Karpas-422 (cell line): ENCODE results near the gene PLD2. TPM values are rescaled to one million over a fixed set of nuclear protein-coding genes. Genes with fewer than 3 reads are reported as not detected.
A peak's percentile ranks its signal among the peaks of the same experiment; 100 is the strongest.

Source experiments
- DNase-seq: peaks from one replicate; pipeline ENCODE4 v3.0.0-alpha.2; 2015
- H2AFZ ChIP-seq: fragments of 200-600 bp; sonication (generic); 2 replicates; pipeline ENCODE4 v1.6.1; 2014; ENCODE audit warnings: antibody characterized with exemption, low read length, mixed read lengths
- H3K27ac ChIP-seq: fragments of 200-600 bp; sonication (generic); 2 replicates; pipeline ENCODE4 v1.5.1; 2014; ENCODE audit warnings: mild to moderate bottlenecking, low read length, moderate library complexity
- H3K27me3 ChIP-seq: fragments of 200-600 bp; sonication (generic); 2 replicates; pipeline ENCODE4 v1.6.1; 2014; ENCODE audit warnings: low read length, mixed read lengths
- H3K36me3 ChIP-seq: fragments of 200-600 bp; sonication (generic); 2 replicates; pipeline ENCODE4 v1.6.1; 2014; ENCODE audit warnings: low read length, mixed read lengths; ENCODE audit not compliant: insufficient read depth
- H3K4me1 ChIP-seq: fragments of 200-600 bp; sonication (generic); 2 replicates; pipeline ENCODE4 v1.6.1; 2014; ENCODE audit warnings: mild to moderate bottlenecking, low read length, mixed read lengths
- H3K4me2 ChIP-seq: fragments of 200-600 bp; sonication (generic); 2 replicates; pipeline ENCODE4 v1.6.1; 2014; ENCODE audit warnings: low read length, low read depth, mild to moderate bottlenecking; ENCODE audit not compliant: poor library complexity, severe bottlenecking
- H3K4me3 ChIP-seq: fragments of 200-600 bp; sonication (generic); 2 replicates; pipeline ENCODE4 v1.5.1; 2014; ENCODE audit warnings: mild to moderate bottlenecking, antibody characterized with exemption, low read length, mixed read lengths
- H3K79me2 ChIP-seq: fragments of 200-600 bp; sonication (generic); 2 replicates; pipeline ENCODE4 v1.6.1; 2014; ENCODE audit warnings: mild to moderate bottlenecking, low read length, mixed read lengths
- H3K9ac ChIP-seq: fragments of 200-600 bp; sonication (generic); 2 replicates; pipeline ENCODE4 v1.6.0; 2014; ENCODE audit warnings: low read length
- H3K9me2 ChIP-seq: fragments of 200-600 bp; sonication (generic), shearing (Covaris generic); replicated peaks from 2 replicates; pipeline ENCODE4 v1.6.0; 2014; ENCODE audit warnings: mild to moderate bottlenecking, low read length, moderate library complexity; ENCODE audit not compliant: insufficient read depth
- H3K9me3 ChIP-seq: fragments of 300-700, 200-600 bp; sonication (generic); 2 replicates; pipeline ENCODE4 v1.6.1; 2014; ENCODE audit warnings: low read length, mixed read lengths
- H4K20me1 ChIP-seq: fragments of 200-600 bp; sonication (generic); 2 replicates; pipeline ENCODE4 v1.6.1; 2014; ENCODE audit warnings: mild to moderate bottlenecking, antibody characterized with exemption, low read length, low read depth; ENCODE audit not compliant: insufficient read depth
- total RNA-seq: library from RNA; depleted of rRNA; stranded (reverse); fragments of >200 nt; shearing (Covaris generic); gene quantifications from 2 replicates; pipeline ENCODE4 v1.2.3, GENCODE V29; 2014; ENCODE audit warnings: low replicate concordance

The PLD2 gene
- total RNA-seq, 1 experiment from 2014 or later, result 13.1 TPM

- H3K9me3 ChIP-seq, result no peaks in the 10 kb centered on the region
- H3K4me1 ChIP-seq, result peaks cover 18% of the 10 kb centered on the region
- H3K27me3 ChIP-seq, result no peaks in the 10 kb centered on the region
- no peak overlapping the region for H3K9ac ChIP-seq
- no peaks in the 10 kb centered on the region for H4K20me1 ChIP-seq
- H2AFZ ChIP-seq, result no peak overlapping the region
- DNase-seq, result no peak
- no peak overlapping the region for H3K4me2 ChIP-seq
- no peak overlapping the region for H3K4me3 ChIP-seq
- H3K79me2 ChIP-seq, result no peaks in the 10 kb centered on the region
- H3K27ac ChIP-seq, result no peak overlapping the region
- H3K9me2 ChIP-seq, result no peaks in the 10 kb centered on the region
- H3K36me3 ChIP-seq, result no peaks in the 10 kb centered on the region
These were observed 20.4 kb upstream of the PLD2 start for GRCh38 chr17:4786516-4786915.

GRCh38 chr17:4788159-4788806, 18.7 kb upstream of the PLD2 start:
- H3K9ac ChIP-seq, result no peak overlapping the region
- H3K36me3 ChIP-seq, result no peaks in the 10 kb centered on the region
- no peaks in the 10 kb centered on the region for H3K9me3 ChIP-seq
- H3K27ac ChIP-seq, result no peak overlapping the region
- DNase-seq, result no peak
- H3K9me2 ChIP-seq, result no peaks in the 10 kb centered on the region
- H3K4me1 ChIP-seq, result peaks cover 18% of the 10 kb centered on the region
- H4K20me1 ChIP-seq, result no peaks in the 10 kb centered on the region
- no peak overlapping the region for H3K4me2 ChIP-seq
- no peak overlapping the region for H2AFZ ChIP-seq
- no peak overlapping the region for H3K4me3 ChIP-seq
- no peaks in the 10 kb centered on the region for H3K27me3 ChIP-seq
- H3K79me2 ChIP-seq, result no peaks in the 10 kb centered on the region

GRCh38 chr17:4788807-4789700, 17.9 kb upstream of the PLD2 start, which contains the start of gene GLTPD2:
Gene GLTPD2 (plus strand): TSS chr17:4788964. CDS start chr17:4789012, 48 bp downstream.
- Histone ChIP-seq H3K4me3 (peak within 1 kb of the TSS; percentile 74), H3K9ac (peak within 1 kb of the TSS; percentile 78), H4K20me1 (no peaks in the 10 kb centered on the region), H3K27ac (no peak within 1 kb of the TSS), H3K36me3 (no peaks in the 10 kb centered on the region), H3K27me3 (no peaks in the 10 kb centered on the region), H3K9me3 (no peaks in the 10 kb centered on the region), H3K4me1 (peaks cover 18% of the 10 kb centered on the region), H3K9me2 (no peaks in the 10 kb centered on the region), H3K79me2 (no peaks in the 10 kb centered on the region), H3K4me2 (peak within 1 kb of the TSS; percentile 96), H2AFZ (peak within 1 kb of the TSS; percentile 96)
- no peak for DNase-seq

GRCh38 chr17:4789701-4789950, 17.3 kb upstream of the PLD2 start:
- Histone ChIP-seq H3K27me3 (no peaks in the 10 kb centered on the region), H3K27ac (no peak overlapping the region), H2AFZ (peak overlapping the region; percentile 96), H3K79me2 (no peaks in the 10 kb centered on the region), H3K9me3 (no peaks in the 10 kb centered on the region), H3K4me1 (peaks cover 18% of the 10 kb centered on the region), H4K20me1 (no peaks in the 10 kb centered on the region), H3K9ac (peak overlapping the region; percentile 78), H3K4me3 (peak overlapping the region; percentile 74), H3K9me2 (no peaks in the 10 kb centered on the region), H3K36me3 (no peaks in the 10 kb centered on the region), H3K4me2 (peak overlapping the region; percentile 96)
- DNase-seq, result no peak

- Histone ChIP-seq H3K4me3 (peak overlapping the region; percentile 74), H3K79me2 (no peaks in the 10 kb centered on the region), H4K20me1 (no peaks in the 10 kb centered on the region), H3K4me1 (peaks cover 18% of the 10 kb centered on the region), H3K27ac (no peak overlapping the region), H2AFZ (peak overlapping the region; percentile 96), H3K36me3 (no peaks in the 10 kb centered on the region; the same call in 1 of the 2 replicates), H3K9ac (peak overlapping the region; percentile 78), H3K27me3 (no peaks in the 10 kb centered on the region), H3K9me3 (no peaks in the 10 kb centered on the region), H3K9me2 (no peaks in the 10 kb centered on the region), H3K4me2 (peak overlapping the region; percentile 96)
- peak; percentile 91 for DNase-seq
These were observed 16.8 kb upstream of the PLD2 start for GRCh38 chr17:4789951-4790704.

- Histone ChIP-seq H3K4me1 (peaks cover 21% of the 10 kb centered on the region), H4K20me1 (no peaks in the 10 kb centered on the region), H3K27ac (no peak overlapping the region), H3K9ac (peak overlapping the region; percentile 78), H3K9me2 (no peaks in the 10 kb centered on the region), H3K27me3 (no peaks in the 10 kb centered on the region), H3K36me3 (no peaks in the 10 kb centered on the region; the same call in 1 of the 2 replicates), H3K4me2 (peak overlapping the region; percentile 96), H2AFZ (peak overlapping the region; percentile 96; the same call in 1 of the 2 replicates), H3K4me3 (peak overlapping the region; percentile 74), H3K79me2 (no peaks in the 10 kb centered on the region), H3K9me3 (no peaks in the 10 kb centered on the region)
- DNase-seq, result no peak
These were observed 16.3 kb upstream of the PLD2 start for GRCh38 chr17:4790705-4791088.

- peak overlapping the region; percentile 77 for H3K4me2 ChIP-seq
- peaks cover 19% of the 10 kb centered on the region for H3K4me1 ChIP-seq
- no peak for DNase-seq
- no peak overlapping the region for H3K9ac ChIP-seq
- H3K4me3 ChIP-seq, result peak overlapping the region; percentile 95; the same call in 1 of the 2 replicates
- H3K9me3 ChIP-seq, result no peaks in the 10 kb centered on the region
- H3K27ac ChIP-seq, result no peak overlapping the region
- peak overlapping the region; percentile 69 for H2AFZ ChIP-seq
- H3K27me3 ChIP-seq, result no peaks in the 10 kb centered on the region
- H3K79me2 ChIP-seq, result peaks cover 17% of the 10 kb centered on the region
- H3K9me2 ChIP-seq, result no peaks in the 10 kb centered on the region
- no peaks in the 10 kb centered on the region for H4K20me1 ChIP-seq
- peaks cover 12% of the 10 kb centered on the region for H3K36me3 ChIP-seq
These were observed 11.8 kb upstream of the PLD2 start for GRCh38 chr17:4795168-4795567.

- H3K4me1 ChIP-seq, result peaks cover 12% of the 10 kb centered on the region
- peak overlapping the region; percentile 54; the same call in 1 of the 2 replicates for H3K27ac ChIP-seq
- peak overlapping the region; percentile 77 for H3K4me2 ChIP-seq
- H3K36me3 ChIP-seq, result peaks cover 12% of the 10 kb centered on the region
- no peaks in the 10 kb centered on the region for H4K20me1 ChIP-seq
- peak overlapping the region; percentile 89 for H3K9ac ChIP-seq
- no peaks in the 10 kb centered on the region for H3K9me3 ChIP-seq
- peak; percentile 75 for DNase-seq
- no peaks in the 10 kb centered on the region for H3K27me3 ChIP-seq
- H3K79me2 ChIP-seq, result peaks cover 17% of the 10 kb centered on the region
- peak overlapping the region; percentile 95 for H3K4me3 ChIP-seq
- peak overlapping the region; percentile 69 for H2AFZ ChIP-seq
- no peaks in the 10 kb centered on the region for H3K9me2 ChIP-seq
These were observed 10.4 kb upstream of the PLD2 start for GRCh38 chr17:4796552-4796920.
